OCI-LY3 (cell line): Measurements from ENCODE around the gene IRGC.

Experiments used
- H2AFZ ChIP-seq: fragments of 200-600, 300-600 bp; shearing (Covaris generic); 2 replicates; pipeline ENCODE4 v1.6.0; 2014; ENCODE audit warnings: antibody characterized with exemption, low read depth, low read length
- H3K27ac ChIP-seq: fragments of 200-600, 300-600 bp; sonication (generic); 2 replicates; pipeline ENCODE4 v1.5.1; 2014; ENCODE audit warnings: mild to moderate bottlenecking, low read length, moderate library complexity, mixed read lengths
- H3K27me3 ChIP-seq: fragments of 200-600, 300-600 bp; sonication (generic); 2 replicates; pipeline ENCODE4 v1.6.1; 2014; ENCODE audit warnings: low read depth, low read length, mixed read lengths
- H3K36me3 ChIP-seq: fragments of 200-600, 300-600 bp; sonication (generic); replicated peaks from 2 replicates; pipeline ENCODE3; 2014; ENCODE audit warnings: low read depth, low read length, mixed read lengths
- H3K4me1 ChIP-seq: fragments of 300-600, 200-600 bp; sonication (generic); 2 replicates; pipeline ENCODE4 v1.6.1; 2014; ENCODE audit warnings: low read length, mixed read lengths
- H3K4me2 ChIP-seq: fragments of 200-600, 300-600 bp; sonication (generic); 2 replicates; pipeline ENCODE4 v1.6.1; 2014; ENCODE audit warnings: low read length, mixed read lengths
- H3K4me3 ChIP-seq: fragments of 300-600, 200-600 bp; sonication (generic); 2 replicates; pipeline ENCODE4 v1.5.1; 2014; ENCODE audit warnings: antibody characterized with exemption, mild to moderate bottlenecking, low read length, moderate library complexity
- H3K79me2 ChIP-seq: fragments of 300-600, 200-600 bp; shearing (Covaris generic); 2 replicates; pipeline ENCODE4 v1.6.1; 2014; ENCODE audit warnings: mild to moderate bottlenecking, low read length, mixed read lengths
- H3K9ac ChIP-seq: fragments of 300-600, 200-600 bp; shearing (Covaris generic); 2 replicates; pipeline ENCODE4 v1.6.0; 2014; ENCODE audit warnings: mild to moderate bottlenecking, low read length, moderate library complexity
- H3K9me3 ChIP-seq: fragments of 200-600, 300-600 bp; shearing (Covaris generic); 2 replicates; pipeline ENCODE4 v1.6.1; 2014; ENCODE audit warnings: low read length, mixed read lengths; ENCODE audit not compliant: insufficient read depth
- H4K20me1 ChIP-seq: fragments of 200-600, 300-600 bp; sonication (generic); 2 replicates; pipeline ENCODE4 v1.6.1; 2016; ENCODE audit warnings: low read length, mixed read lengths; ENCODE audit not compliant: insufficient read depth
- EZH2phosphoT487 ChIP-seq: fragments of 200-600 bp; shearing (Covaris generic); IDR thresholded peaks from 2 replicates; pipeline ENCODE4 v1.6.1; 2018; ENCODE audit warnings: antibody characterized with exemption, mixed run types, low read depth
- TF ChIP-seq, protein P1 (sequence below): fragments of 200-600, 300-600 bp; sonication (generic); IDR thresholded peaks from 2 replicates; pipeline ENCODE4 v1.5.1; 2014; ENCODE audit warnings: antibody characterized with exemption, low read length, low read depth

Gene IRGC

DNA sequence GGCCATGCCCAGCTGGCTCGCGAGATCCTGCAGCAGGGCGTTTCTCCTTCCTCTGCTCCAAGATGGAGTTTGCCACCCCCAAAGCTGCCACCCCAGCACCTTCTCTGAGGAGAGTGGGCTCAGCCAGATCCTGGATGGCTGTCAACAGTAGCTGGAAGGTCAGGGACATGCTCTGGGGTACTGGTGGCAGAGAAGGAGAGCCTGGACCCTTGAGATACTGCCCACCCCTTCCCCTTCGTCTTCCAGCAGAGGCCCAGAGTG lies 11.6 kb downstream of the IRGC start:
- Histone ChIP-seq H3K9ac (no peak overlapping the region), H2AFZ (no peak overlapping the region), H3K27me3 (no peaks in the 10 kb centered on the region), H3K36me3 (peaks cover 35% of the 10 kb centered on the region), H3K4me3 (no peak overlapping the region), H3K9me3 (no peaks in the 10 kb centered on the region), H3K79me2 (no peaks in the 10 kb centered on the region), H3K27ac (no peak overlapping the region), H3K4me1 (peaks cover 14% of the 10 kb centered on the region), H4K20me1 (no peaks in the 10 kb centered on the region), H3K4me2 (no peak overlapping the region)
- TF ChIP-seq EZH2phosphoT487, result no peak
- TF ChIP-seq, protein P1, sequence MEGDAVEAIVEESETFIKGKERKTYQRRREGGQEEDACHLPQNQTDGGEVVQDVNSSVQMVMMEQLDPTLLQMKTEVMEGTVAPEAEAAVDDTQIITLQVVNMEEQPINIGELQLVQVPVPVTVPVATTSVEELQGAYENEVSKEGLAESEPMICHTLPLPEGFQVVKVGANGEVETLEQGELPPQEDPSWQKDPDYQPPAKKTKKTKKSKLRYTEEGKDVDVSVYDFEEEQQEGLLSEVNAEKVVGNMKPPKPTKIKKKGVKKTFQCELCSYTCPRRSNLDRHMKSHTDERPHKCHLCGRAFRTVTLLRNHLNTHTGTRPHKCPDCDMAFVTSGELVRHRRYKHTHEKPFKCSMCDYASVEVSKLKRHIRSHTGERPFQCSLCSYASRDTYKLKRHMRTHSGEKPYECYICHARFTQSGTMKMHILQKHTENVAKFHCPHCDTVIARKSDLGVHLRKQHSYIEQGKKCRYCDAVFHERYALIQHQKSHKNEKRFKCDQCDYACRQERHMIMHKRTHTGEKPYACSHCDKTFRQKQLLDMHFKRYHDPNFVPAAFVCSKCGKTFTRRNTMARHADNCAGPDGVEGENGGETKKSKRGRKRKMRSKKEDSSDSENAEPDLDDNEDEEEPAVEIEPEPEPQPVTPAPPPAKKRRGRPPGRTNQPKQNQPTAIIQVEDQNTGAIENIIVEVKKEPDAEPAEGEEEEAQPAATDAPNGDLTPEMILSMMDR, result no peak

DNA sequence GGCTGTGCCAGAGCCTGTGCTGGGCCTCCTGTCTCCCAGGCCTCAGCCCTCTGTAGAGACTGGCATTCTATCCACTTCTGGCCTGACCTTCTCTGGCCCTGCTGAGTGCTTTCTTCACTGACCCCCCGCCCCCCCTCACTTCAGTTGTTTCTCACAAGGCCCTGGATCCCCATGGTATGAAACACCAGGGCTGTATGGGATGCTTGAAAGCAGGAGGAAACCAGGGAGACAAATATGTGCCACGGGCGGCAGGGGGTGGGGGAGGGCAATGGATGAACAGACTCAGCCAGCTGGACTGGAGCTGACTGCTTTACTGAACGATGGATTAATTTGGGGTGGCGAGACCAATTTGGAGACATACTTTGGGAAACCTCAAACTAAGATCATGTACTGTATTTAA lies 14.0 kb downstream of the IRGC start:
- H3K79me2 ChIP-seq, result no peaks in the 10 kb centered on the region
- no peak overlapping the region for H3K4me3 ChIP-seq
- H3K4me1 ChIP-seq, result peaks cover 9% of the 10 kb centered on the region
- H3K9ac ChIP-seq, result no peak overlapping the region
- no peak overlapping the region for H3K4me2 ChIP-seq
- no peak for TF ChIP-seq EZH2phosphoT487
- TF ChIP-seq, protein P1, result no peak
- H2AFZ ChIP-seq, result no peak overlapping the region
- no peak overlapping the region for H3K27ac ChIP-seq
- H4K20me1 ChIP-seq, result no peaks in the 10 kb centered on the region
- H3K9me3 ChIP-seq, result no peaks in the 10 kb centered on the region
- H3K27me3 ChIP-seq, result no peaks in the 10 kb centered on the region
- H3K36me3 ChIP-seq, result peaks cover 58% of the 10 kb centered on the region

DNA sequence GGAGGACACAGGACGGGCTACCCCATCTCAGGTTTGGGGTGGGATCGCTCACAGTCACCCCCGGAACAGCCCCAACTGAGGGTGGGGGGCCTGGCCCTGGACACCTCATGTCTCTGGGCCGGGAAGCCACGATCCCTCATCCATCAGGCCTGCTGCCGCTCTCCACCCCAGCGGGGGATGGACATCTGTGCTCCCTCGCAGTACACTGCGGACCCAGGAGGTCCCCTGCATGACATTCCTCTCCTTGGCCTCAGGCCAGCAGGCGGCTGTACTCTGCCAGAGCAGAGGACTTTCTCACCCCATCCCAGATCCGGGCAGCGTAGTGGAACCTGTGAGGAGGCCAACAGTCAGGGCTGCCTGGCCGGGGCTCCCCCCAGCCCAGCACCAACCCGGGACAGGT lies 15.5 kb downstream of the IRGC start:
- H3K4me2 ChIP-seq, result no peak overlapping the region
- no peaks in the 10 kb centered on the region for H4K20me1 ChIP-seq
- H3K4me1 ChIP-seq, result no peaks in the 10 kb centered on the region
- no peaks in the 10 kb centered on the region for H3K9me3 ChIP-seq
- no peak overlapping the region for H3K27ac ChIP-seq
- no peaks in the 10 kb centered on the region for H3K27me3 ChIP-seq
- no peak overlapping the region for H3K9ac ChIP-seq
- H3K4me3 ChIP-seq, result no peak overlapping the region
- H2AFZ ChIP-seq, result no peak overlapping the region
- no peak for TF ChIP-seq EZH2phosphoT487
- TF ChIP-seq, protein P1, result no peak
- no peaks in the 10 kb centered on the region for H3K79me2 ChIP-seq
- peaks cover 68% of the 10 kb centered on the region for H3K36me3 ChIP-seq

DNA sequence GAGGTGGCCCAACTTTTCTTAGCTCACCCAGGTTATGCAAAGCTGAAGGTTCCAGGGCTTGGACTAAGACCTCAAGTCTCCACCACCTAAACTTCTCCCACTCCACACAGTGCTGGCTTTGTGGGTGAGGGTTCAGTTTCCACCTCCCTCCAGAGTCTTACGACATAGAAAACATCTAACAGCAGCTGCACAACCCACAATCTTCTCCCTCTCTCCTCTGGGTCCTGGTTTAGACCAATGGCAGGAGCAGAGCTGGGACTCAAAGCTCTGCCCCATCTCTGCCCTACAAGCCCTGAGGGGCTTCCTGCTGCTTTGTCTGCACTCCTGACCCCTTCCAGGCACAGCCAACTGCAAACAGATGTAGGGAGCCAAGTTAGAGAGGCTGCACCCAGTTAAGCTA lies 16.0 kb downstream of the IRGC start:
- Histone ChIP-seq H3K4me3 (no peak overlapping the region), H3K4me2 (no peak overlapping the region), H3K9ac (no peak overlapping the region), H3K79me2 (no peaks in the 10 kb centered on the region), H3K9me3 (no peaks in the 10 kb centered on the region), H3K27me3 (no peaks in the 10 kb centered on the region), H3K36me3 (peaks cover 72% of the 10 kb centered on the region), H4K20me1 (no peaks in the 10 kb centered on the region), H3K4me1 (no peaks in the 10 kb centered on the region), H3K27ac (no peak overlapping the region), H2AFZ (no peak overlapping the region)
- TF ChIP-seq, protein P1, result no peak
- no peak for TF ChIP-seq EZH2phosphoT487
